Urothelium cell line (cell line): ENCODE data around the gene DPF3.

Experiments
- DNase-seq: peaks from one replicate; pipeline ENCODE4 v3.0.0; 2011; ENCODE audit warnings: low spot score, mixed read lengths
- FAIRE-seq: peaks from 2 replicates; lab custom pipeline; 2011; peaks lifted over from hg19 to GRCh38; lab: Jason Lieb, UNC

The DPF3 gene

DNA sequence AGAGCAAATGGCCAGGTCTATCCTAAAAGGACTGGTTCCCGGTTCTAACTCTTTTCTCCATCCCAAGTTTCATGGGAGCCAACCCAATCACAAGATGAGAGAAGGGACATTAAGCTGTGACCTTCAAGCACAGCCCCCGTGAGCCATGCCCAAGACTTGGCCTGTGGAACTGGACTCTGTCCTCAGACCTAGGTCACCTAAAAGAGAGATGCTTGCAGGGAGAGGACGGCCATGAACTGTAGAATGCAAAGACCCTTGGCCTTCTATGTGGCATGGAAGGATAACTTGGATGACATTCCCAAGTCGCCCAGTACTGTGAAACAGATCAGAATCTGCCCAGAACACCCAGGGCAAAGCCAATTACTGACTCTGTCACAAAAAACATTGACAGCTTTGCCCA lies 263.5 kb downstream of the DPF3 start:
- DNase-seq: no peak
- peak; percentile 77 for FAIRE-seq

DNA sequence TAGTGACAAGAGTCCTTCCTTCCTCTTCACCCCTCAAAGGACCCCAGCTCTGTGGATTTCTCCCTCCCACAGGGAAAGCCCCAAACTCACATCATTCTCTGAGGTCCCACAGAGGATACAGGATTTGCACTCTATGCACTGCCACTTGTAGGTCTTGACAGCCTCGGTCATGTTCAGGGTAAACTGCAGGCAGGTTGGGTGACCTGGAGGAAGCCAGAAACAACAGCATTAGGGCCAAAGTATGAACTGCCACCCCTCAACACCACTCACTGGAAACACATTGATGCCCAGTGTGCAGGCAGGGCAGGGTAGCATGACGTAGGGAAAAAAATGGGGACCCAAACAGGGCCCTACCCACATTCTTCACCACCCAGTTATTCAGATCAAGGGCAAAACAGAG lies 264.4 kb downstream of the DPF3 start:
- DNase-seq (no peak), FAIRE-seq (peak; percentile 80)

DNA sequence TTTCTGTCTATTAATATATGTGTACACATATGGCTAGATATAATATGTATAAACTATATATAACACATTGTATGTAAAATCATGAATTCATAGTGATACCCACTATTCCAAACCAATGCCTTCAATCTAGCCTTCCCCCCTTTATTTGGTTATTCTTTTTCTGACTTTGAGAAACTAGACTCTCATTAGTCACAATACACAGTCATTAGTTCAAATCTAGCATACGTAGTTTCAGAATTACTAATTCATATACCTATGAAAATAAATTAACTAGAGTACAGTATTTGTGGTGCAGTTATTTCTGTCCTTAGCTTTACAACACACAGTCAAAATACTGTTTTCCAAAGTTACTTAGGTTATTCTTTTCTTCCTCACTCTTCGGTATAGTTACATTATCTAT lies 268.2 kb downstream of the DPF3 start:
- DNase-seq (no peak), FAIRE-seq (no peak)

DNA sequence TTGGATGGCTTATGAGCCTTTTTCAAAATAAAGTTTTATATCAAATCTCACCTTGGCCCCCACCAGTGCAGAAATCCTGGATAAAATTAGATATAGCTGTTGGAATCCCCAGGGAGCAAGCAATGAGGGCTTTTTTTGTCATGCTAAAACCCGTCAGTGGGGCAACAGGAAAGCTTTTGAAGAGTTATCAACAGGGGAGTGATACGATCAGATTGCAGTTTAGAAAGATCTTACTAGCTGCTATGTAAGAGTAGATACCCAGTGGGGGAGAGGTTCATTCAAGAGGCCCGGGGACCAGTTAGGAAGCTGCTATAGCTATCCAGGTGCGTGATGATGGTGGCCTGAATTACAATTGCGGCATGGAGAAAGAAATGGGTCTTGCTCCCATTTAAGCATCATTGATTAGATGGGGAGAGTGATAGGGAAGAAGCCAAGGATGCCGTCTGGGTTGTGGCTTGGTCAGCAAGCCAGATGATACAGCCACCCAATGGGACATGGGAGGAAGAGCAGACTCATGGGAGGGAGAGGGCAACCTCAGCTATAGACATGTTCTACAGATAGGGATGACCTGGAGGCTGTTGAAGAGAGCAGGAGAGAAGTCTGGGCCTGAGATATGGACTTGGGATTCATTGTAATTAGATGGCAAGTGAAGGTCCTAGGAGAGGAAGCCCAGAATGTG lies 272.4 kb downstream of the DPF3 start:
- no peak for DNase-seq
- peak; percentile 73 for FAIRE-seq

DNA sequence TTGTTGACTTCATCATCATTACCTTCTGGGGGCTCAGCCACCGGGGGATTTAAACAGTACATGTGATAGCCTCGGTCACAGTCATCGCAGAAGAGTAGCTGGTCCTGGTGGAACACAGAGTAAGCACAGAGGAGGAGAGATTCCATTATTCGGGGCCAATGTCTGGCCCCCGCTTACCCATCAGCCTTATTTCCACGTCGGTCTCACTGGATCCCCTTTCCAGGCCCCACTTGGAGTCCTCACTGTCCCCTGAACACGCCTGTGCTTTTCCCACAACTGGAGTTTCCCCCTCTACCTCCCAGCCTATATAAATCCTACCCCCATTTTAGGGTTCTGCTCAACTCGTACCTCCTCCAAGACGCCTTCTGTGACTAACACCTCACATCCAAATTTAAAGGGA lies 274.0 kb downstream of the DPF3 start:
- FAIRE-seq: peak; percentile 13
- DNase-seq: no peak

DNA sequence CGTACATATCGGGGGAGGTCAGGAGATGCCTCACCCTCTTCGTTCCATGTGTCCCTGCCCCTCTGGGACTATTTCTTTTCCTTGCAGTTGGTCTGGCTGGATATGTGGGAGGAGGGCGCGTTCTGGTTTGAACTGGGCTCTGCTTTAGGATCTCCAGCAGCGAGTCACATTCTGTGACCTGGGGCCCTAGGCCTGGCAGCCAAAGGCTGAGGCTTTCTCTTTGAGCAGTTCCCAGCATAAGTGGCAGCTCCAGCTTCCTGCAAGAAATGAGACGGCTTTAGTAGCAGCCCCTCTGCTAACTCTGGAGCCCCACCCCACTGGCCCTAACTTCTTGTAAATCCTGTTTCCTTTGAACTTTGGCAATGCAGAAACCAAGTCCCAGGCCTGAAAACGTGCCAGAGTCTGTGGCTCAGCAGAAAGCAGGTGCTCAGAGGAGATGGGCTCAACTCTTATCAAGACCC lies 274.8 kb downstream of the DPF3 start:
- DNase-seq: no peak
- FAIRE-seq: peak; percentile 90

DNA sequence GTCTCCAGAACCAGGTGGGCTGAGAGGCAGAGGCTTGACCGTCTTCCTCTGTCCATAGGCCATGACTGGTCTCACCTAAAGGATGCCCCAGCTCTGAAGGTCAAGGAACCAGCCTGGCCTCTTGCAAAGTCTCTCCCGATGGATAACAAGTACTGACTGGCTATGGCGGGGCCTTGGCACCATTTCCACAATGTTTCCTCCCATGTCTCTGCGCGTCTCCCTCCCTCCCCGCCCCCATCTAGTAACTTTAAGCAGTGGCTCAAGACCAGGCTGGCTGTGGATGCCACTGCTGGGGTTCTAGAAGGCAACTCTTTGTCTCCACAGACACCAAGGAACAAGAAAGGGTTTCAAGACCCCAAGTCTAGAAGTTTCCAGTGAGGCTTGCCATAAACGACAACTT lies 275.5 kb downstream of the DPF3 start:
- FAIRE-seq (no peak), DNase-seq (no peak)

DNA sequence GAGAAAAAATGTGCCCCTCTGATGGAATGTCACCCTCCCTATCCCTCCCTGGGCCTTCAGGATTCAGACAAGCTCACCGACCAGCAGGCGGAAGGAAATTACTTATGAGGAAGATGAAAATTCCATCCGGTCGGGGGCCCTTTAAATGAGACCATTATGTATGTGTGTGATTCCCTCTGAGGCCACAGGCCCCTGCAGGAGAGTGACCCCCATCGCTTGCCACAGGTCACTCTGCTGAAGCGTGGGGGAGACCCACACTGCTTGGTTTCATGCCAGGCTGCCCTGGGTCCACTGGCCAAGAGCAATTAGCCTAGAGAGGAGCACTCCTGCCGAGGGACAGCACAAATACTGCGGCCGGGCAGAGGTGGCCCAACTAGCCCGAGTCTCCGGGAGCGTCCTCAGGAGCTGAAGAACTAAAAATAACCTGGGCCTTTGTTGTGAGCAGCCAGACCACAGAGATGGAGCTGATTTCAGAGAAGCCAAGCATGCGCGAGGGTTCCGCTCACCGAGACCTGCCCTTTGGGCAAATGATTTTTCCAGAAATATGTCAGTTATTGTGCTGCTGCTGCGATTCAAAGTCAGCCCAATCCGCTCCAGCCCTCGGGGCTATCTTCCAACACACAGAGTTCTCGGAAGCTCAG lies 276.4 kb downstream of the DPF3 start:
- FAIRE-seq: peak; percentile 69
- DNase-seq: no peak

DNA sequence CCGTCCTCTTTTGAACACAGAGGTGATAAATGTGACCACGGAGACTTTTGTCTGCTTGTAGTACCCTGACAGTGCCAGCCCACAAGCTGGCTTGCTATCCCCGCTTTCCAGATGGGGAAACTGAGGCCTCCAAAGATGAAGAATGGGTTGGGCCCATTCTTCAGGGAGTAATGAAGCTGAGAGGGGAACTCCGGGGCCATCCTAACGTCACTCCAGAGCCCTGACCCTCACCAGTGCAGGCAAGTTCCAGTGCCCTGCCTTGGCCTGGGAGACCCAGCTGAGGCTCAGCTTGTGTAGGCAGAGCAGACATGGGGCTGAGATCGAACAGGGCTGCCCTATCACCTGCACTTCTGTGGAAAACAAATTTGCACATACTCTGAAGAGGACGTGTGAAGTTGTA lies 277.1 kb downstream of the DPF3 start:
- DNase-seq: no peak
- no peak for FAIRE-seq

DNA sequence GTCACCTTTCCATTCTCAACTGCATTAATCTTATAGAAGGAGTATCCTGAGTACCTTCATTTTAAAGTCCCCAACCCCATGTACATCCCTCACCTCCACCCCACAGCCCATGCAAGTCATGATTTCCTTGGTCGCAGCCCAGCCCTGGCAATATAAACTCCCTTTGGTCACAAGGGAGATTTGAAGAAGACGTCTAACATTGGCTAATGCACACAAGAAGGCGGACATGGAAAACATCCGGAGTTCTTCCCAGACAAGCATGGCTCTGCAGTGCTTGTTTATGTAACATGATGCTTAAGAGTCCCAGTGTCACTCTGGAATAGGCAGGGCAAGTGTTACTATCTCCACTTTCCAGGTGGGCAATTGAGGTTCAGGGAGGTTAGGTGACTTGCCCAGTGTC lies 277.6 kb downstream of the DPF3 start:
- FAIRE-seq: no peak

DNA sequence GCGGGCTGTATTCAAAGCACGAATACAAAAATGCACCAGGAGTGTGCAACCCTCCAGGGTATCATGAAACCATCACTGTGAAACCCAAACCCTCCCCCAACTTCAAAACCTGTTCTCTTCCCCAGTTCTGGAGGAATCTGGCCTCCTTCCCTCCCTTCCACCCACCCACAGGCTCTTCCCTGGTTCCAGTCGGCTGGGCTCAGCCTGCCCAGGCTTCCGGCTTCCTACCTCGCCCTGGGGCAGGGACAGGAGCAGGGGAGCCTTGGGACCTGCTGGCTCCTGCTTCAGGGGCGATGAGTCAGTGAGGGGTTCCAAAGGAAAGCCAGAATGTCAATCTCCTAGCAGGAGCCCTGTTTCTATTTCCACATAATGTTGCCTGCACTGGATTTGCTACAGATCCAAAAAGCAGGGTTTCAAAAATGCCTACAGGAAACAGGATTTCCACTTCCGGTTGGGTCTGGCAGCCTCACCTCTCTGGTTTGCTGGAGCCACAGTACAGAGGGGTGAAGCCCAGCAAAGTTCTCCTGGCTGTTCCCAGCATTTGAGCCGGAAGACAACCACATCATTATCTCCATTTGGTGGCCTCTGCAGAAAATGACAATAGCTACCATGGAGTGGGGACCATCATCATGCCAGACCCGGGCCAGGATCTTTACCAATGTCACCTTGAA lies 278.3 kb downstream of the DPF3 start:
- FAIRE-seq: peak; percentile 88

More for the DNA sequence above, 277.6 kb downstream of the DPF3 start:
- DNase-seq: no peak

DNA sequence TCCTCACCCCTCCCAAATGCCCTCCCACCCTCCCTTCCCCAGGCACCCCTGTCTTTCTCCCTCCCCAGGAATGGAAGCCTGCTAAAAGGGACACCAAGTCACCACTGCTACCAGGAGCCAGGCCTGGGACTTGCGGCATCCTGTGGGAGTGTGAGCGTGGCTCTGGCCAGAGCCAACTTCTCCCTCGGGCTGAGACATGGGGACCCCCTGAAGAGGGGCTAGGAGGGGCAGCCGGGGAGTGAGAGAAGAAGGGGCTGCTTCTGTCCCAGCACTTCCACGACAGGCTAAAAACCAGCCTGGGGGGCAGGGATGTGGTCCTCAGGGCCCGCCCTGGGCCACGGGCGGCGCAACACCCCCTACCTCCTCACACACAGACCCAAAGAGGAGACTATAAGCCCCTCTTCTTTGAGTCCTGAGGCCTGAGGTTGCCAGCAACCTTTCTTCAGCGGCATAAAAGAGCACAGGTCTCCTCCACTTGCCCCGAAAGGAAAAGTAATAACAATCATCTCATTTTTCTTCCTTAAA lies 278.9 kb downstream of the DPF3 start:
- DNase-seq: no peak
- no peak for FAIRE-seq

More for the DNA sequence above, 278.3 kb downstream of the DPF3 start:
- DNase-seq: peak; percentile 54

DNA sequence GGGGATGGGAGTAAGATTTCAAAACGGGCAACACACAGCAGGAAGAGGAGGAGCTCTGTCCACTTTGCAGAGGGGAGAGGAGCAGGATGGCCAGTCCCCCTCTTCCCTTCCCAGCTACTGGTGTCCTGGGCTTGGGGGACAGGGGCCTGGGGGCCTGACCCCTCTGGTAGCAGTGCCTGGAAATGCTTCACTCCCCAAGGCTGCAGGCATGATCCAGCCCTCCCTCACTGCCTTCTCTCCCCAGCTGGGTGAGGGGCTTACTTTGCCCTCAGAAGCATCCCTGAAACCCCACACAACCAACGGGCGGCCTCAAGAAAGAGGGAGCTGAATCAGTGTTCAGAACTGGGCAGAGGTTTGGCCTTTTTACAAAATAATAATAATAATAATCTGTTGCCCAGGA lies 279.5 kb downstream of the DPF3 start:
- peak; percentile 53 for FAIRE-seq

DNA sequence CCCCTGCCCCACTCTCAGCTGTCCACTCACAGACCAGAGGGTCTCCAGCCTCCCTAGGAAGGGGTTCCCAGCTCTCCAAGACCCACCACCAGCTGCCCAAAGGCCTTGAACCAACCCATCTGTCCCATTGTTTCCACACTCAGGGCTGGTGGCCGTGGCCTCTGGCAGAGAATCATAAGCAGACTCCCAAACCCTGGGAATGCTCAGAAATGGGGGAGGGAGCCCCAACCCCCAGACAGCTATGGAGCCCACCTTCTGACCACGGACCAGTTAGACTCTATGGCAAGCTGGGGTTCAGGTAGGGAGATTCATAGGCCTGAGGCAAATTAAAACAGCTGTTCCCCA lies 280.0 kb downstream of the DPF3 start:
- DNase-seq (no peak), FAIRE-seq (peak; percentile 74)

More for the DNA sequence above, 279.5 kb downstream of the DPF3 start:
- no peak for DNase-seq

DNA sequence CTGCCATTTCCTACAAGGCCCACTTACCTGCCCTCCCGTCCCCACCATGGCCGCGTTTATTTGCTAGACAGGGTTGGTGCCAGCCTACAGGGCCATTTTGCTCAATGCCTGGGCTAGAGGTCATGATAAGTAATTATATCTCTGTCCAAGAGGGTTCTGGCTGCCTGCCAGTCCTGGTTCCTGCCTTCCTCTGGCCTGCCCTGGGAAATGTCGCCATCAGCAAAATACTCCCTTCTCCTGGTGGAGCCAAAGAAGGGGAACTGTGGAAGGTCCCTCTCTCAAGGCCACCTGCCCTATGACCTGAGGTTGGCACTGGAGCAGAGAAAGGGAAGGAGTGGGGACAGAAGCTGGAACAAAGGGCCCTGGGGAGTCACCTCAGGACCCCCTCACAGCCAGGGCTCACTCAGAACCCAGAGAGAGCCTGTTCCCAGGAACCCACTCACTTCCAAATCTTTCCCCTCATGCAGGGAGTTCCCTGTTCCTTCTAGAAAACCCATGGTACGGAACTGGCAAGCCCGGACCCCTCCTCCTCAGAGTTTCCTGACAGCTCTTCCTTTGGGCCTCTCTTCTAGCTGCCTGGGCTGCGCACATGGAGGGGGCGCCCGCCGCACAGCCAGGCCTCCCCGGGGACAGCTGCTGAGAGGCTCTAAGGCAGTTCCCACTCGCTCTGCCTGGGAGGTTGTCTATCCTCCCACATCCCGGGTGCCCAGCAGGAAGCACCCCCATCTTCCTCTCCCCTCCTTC lies 280.5 kb downstream of the DPF3 start:
- DNase-seq: no peak
- peak; percentile 87 for FAIRE-seq

DNA sequence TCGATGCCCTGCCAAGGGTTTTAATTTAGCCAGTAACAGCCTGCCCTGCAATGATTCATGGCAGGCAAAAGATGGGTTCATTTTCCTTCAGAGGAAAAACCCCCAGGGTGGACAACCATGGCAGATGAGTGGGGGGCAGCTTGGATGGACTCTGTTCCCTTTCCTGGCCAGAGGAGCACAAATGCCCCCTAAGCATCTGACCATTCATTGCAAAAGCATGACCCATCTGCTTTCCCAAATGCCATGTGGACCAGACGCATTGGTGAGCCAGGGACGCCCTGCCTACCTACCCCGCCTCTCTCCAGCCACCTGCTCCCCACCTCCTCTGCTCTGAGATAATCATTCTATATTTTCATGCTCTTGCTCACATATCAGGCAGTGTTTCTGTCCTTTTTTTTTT lies 281.9 kb downstream of the DPF3 start:
- DNase-seq: no peak
- peak; percentile 94 for FAIRE-seq

DNA sequence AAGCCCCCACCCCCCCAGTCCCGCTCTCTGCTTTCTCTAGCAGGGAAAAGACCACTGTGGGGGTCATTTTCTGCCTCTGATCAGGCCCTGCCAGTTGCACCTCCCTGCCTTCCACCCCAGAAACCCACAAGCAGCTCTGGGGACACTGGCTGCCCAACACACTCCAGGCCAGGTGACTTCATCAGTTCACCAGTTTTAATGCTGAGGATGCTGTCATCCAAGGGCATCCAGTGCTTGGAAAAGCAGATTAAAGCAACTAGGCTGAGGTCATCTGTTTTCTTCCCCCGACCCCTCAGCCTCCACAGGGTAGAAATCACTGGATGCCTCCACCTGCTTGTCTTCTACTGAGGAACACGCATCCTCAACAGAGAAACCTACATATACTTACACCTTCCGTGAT lies 282.4 kb downstream of the DPF3 start:
- no peak for FAIRE-seq
- no peak for DNase-seq

DNA sequence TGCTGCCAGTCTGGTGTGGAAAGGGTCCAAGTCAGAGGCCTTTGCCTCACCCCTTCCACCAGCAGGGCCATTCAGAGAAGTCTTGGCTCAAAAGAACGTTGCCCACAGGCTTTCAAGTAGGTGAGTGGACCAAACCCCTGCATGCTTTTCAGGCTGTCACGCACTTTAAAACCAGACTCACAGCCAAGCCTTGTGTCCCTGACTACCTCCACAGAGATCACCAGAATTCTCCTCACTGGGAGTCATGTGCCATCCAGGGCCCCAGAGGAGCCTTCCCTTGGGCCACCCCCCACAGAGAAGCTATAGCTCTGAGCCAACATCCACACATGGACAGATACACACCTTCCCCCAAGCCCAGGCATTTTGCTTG lies 283.1 kb downstream of the DPF3 start:
- DNase-seq (no peak), FAIRE-seq (peak; percentile 91)

DNA sequence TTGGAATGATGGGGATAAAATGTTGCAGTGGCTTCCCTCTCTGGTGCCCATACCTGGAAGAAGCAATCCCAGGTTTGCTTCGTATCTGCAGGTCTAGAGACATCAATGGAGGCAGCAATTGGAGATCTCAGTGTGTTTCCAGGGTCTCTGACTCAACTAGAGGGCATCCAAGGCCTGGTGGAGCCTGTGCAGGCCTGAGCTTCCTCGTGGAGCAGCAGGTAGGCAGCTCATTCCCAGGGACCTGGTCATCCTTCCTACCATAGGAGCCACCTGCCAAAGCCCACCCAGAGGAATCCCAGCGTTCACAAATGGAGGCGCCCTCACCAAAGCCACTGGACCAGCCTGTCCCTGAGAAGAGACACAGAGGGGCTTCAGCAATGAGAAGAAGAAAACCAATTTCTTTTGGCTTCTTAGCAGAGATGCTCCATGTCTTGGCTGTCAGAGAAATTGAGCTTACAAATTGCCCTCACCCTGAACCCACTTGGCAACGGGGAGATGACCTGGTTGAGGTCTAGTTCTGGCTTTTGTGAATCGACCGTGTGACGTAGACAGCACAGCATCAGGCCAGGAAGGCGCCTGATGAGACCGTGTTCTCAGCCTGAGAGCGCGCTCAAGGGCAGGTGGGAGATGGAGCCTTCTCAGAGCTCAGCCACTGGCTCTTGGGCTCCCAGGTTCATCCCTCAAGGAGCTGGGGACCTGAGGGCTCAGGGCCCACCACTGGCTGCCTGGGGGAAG lies 283.6 kb downstream of the DPF3 start:
- FAIRE-seq (peak; percentile 85), DNase-seq (no peak)

DNA sequence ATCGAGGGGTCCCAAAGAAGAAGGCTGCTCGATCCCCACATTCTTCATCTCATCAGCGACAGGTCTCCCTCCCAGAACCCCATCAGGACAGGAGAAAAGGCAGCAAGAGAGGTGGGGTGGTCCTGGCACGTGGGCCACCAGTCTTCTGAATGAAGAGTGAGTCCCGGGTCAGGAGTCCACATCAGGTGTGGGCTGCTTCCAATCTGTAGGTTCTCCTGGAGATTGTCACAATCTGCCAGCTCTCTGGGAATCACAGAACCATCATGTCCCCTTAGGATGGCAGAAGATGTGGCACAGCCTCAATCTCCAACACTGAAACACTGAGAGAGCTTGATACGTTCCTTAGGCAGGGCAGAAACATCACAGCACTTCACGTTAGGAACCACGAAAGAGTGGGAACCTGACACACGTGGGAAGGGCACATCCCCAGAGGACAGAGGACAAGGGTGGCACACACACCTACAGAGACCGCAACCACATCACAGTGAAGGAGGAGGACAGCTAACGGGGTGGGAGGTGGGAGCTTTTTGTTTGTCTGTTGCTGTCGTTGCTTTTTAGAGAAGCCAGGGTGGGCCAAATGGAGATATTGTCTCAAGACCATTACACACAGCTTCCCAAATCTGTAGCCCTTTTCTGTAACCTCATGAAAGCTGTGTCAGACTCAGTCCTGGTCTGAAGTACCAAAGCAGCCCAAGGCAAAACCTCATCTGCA lies 284.5 kb downstream of the DPF3 start:
- no peak for FAIRE-seq
- no peak for DNase-seq
